ENCODE measurements around the gene MYB. TPM values are rescaled to one million over a fixed set of nuclear protein-coding genes. Genes with fewer than 3 reads are reported as not detected.

Gene MYB
- total and polyA plus RNA-seq, 2 donors (not counting 3 experiments of a cell fraction or from before 2014, with no cell fraction given), result 0.14 to 0.53 TPM

DNA sequence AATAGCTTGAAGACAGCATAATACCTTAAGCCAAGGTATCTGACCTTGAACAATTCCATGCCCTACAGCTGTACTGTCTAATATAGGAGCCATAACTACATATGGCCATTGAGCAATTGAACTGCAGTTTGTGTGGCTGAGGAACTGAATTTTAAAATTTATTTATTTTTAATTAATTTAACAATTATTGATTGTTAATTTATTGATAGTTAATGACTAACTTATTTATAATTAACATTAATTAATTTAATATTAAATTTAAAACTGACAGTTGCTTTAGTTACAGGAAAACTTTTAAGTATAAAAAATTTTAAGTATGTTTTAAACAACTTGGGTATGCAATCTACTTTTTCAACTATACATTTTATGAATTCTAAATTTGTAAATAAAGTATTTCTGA, 12.3 kb upstream of the MYB start:
- no peaks in the 10 kb centered on the region for H3K9me1 ChIP-seq (replicated peaks; ENCODE audit: control insufficient read depth, extremely low read depth, insufficient read depth, low read length)
- no TSS peak for BruUV-seq (replicated peaks)
- DNase-seq (ENCODE audit: low read depth, low spot score) (no peak), FAIRE-seq (no peak)
- H3K36me3 ChIP-seq (ENCODE audit: control insufficient read depth in 2 of 2, extremely low read depth in 1 of 2, insufficient read depth in 2 of 2, low read length in 2 of 2), result no peaks in the 10 kb centered on the region
- dilution Hi-C loops (cut with MboI; ENCODE audit: extremely low pct_ligation_motif_present, low sequenced_read_pairs), result no loop called here
- H3K9ac ChIP-seq (replicated peaks; ENCODE audit: extremely low read depth, insufficient read depth, low read length), result no peak overlapping the region
- no peak overlapping the region for H3K4me2 ChIP-seq (ENCODE audit: insufficient read depth, low read length)
- peaks cover 0 to 6% of the 10 kb centered on the region in 2 experiments for H3K27me3 ChIP-seq (ENCODE audit: control insufficient read depth in 2 of 2, insufficient read depth in 2 of 2, low read length in 2 of 2)
- ChIA-PET CTCF (no interaction called here), POLR2A (no interaction called here)
- H3K4me3 ChIP-seq (replicated peaks in 1 of 3; ENCODE audit: insufficient read depth in 1 of 3, low read depth in 1 of 3, low read length in 3 of 3), result no peak overlapping the region
- H3K79me2 ChIP-seq (ENCODE audit: control insufficient read depth, insufficient read depth, low read length), result no peaks in the 10 kb centered on the region
- intact Hi-C loops (cut with micrococcal nuclease), result no loop called here
- no peaks in the 10 kb centered on the region for H3K9me3 ChIP-seq (replicated peaks; ENCODE audit: control insufficient read depth, insufficient read depth, low read length)
- no peaks in the 10 kb centered on the region for H3K4me1 ChIP-seq (ENCODE audit: control insufficient read depth, extremely low read depth, insufficient read depth, low read length)
- no peak overlapping the region for H2AFZ ChIP-seq (ENCODE audit: low read depth, low read length)
- H4K20me1 ChIP-seq (replicated peaks; ENCODE audit: control insufficient read depth, extremely low read depth, insufficient read depth, low read length), result no peaks in the 10 kb centered on the region
- no peak for TF ChIP-seq POLR2A (IDR thresholded peaks at IDR 0.05; ENCODE audit: low read depth, low read length)
- TF ChIP-seq POLR2AphosphoS5 (IDR thresholded peaks at IDR 0.05; ENCODE audit: insufficient read depth, low read depth, low read length), result no peak
- no peak for TF ChIP-seq GATA2 (IDR thresholded peaks at IDR 0.05; ENCODE audit: insufficient read depth, insufficient read length, low read depth, low read length)
- no peak for TF ChIP-seq MYC (IDR thresholded peaks at IDR 0.05; ENCODE audit: low read depth, low read length)
- TF ChIP-seq FOS (IDR thresholded peaks at IDR 0.05; ENCODE audit: borderline replicate concordance, insufficient read depth, low read length), result no peak
- no peak for TF ChIP-seq JUN (IDR thresholded peaks at IDR 0.05; ENCODE audit: borderline replicate concordance, insufficient read depth, insufficient read length, low read depth)
- TF ChIP-seq, protein P1, sequence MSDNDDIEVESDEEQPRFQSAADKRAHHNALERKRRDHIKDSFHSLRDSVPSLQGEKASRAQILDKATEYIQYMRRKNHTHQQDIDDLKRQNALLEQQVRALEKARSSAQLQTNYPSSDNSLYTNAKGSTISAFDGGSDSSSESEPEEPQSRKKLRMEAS (IDR thresholded peaks at IDR 0.05; ENCODE audit: insufficient read depth, insufficient read length), result no peak
- no peak for TF ChIP-seq CTCF (IDR thresholded peaks at IDR 0.05; ENCODE audit: extremely low read depth in 1 of 2, insufficient read depth in 1 of 2, low read depth in 1 of 2, low read length in 2 of 2)
- no peak overlapping the region for H3K27ac ChIP-seq (ENCODE audit: insufficient read depth, low read depth, low read length)

Measured in endothelial cell of umbilical vein (primary cell).